Measurements from ENCODE around the gene PARD3B. TPM values are rescaled to one million over a fixed set of nuclear protein-coding genes. Genes with fewer than 3 reads are reported as not detected.
A peak's percentile ranks its signal among the peaks of the same experiment; 100 is the strongest.

PARD3B gene
- total and polyA plus RNA-seq, 2 of the 4 experiments (the other 2 are of a cell fraction), result 3.3 to 15.6 TPM

DNA sequence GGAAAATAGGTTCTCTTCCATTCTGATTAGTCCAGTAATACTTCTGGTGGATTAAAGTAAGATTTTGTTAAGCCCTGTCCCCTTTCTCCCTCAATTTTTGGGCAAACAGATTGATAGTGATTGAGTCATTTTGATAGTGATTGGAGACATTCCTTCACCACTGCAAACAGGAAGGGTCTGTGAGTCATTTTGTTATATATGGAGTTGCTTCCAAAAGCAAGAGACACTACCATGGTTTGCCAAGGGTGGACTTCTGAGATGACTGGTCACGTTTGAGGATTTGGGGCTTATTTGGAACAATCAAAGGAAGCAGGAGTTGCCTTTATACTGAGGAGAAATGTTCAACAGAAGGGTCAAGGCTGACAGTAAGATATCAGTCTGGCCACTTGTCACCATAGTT lies 249.9 kb downstream of the PARD3B start:
- Histone ChIP-seq H4K20me1 (ENCODE audit: insufficient read depth, low read length) (no peaks in the 10 kb centered on the region), H3K36me3 (ENCODE audit: control insufficient read depth, insufficient read depth, low read length) (no peaks in the 10 kb centered on the region), H3K9me3 (ENCODE audit: control insufficient read depth, insufficient read depth, low read length) (no peaks in the 10 kb centered on the region), H4K8ac (ENCODE audit: low read depth in 2 of 2, low read length in 2 of 2) (peak overlapping the region in 1 of 2 experiments; percentile 66; a peak in 2 of 4 replicates), H3K56ac (ENCODE audit: extremely low read depth, insufficient read depth, low read length) (no peak overlapping the region), H3K9ac (ENCODE audit: low read depth, low read length) (no peak overlapping the region), H3K79me1 (ENCODE audit: low read depth in 1 of 2, low read length in 2 of 2) (peaks cover 14 to 15% of the 10 kb centered on the region in 2 experiments), H2AK5ac (ENCODE audit: low read depth, low read length) (no peak overlapping the region), H3K27me3 (ENCODE audit: control insufficient read depth, insufficient read depth, low read length) (no peaks in the 10 kb centered on the region), H3K4ac (ENCODE audit: low read depth, low read length) (peak overlapping the region; percentile 5; the same call in 1 of the 2 replicates), H4K5ac (ENCODE audit: low read depth, low read length) (peak overlapping the region; percentile 92), H3K4me1 (ENCODE audit: control insufficient read depth, insufficient read depth, low read length) (peaks cover 10% of the 10 kb centered on the region; the same call in 1 of the 2 replicates), H3K18ac (ENCODE audit: low read depth, low read length) (peak overlapping the region; percentile 72; the same call in 1 of the 2 replicates), H2BK20ac (ENCODE audit: low read depth, low read length) (no peak overlapping the region; the same call in 1 of the 2 replicates), H2AK9ac (replicated peaks; ENCODE audit: low read depth, low read length, poor library complexity) (no peak overlapping the region), H2AFZ (replicated peaks; ENCODE audit: low read length, poor library complexity) (no peak overlapping the region), H3K27ac (ENCODE audit: insufficient read depth, low read length) (peak overlapping the region; percentile 5; the same call in 1 of the 2 replicates), H4K91ac (ENCODE audit: insufficient read depth, low read depth, low read length) (peak overlapping the region; percentile 65; the same call in 1 of the 2 replicates), H2BK120ac (ENCODE audit: low read depth, low read length) (peak overlapping the region; percentile 8; the same call in 1 of the 2 replicates), H3K4me2 (ENCODE audit: low read depth, low read length) (peak overlapping the region; percentile 83), H2BK5ac (ENCODE audit: low read depth, low read length, poor library complexity, severe bottlenecking) (peak overlapping the region; percentile 21), H3K23ac (ENCODE audit: low read depth, low read length) (no peak overlapping the region), H3K9me1 (ENCODE audit: insufficient read depth, low read length) (peaks cover 5% of the 10 kb centered on the region), H2BK15ac (ENCODE audit: low read depth, low read length) (peak overlapping the region; percentile 25; the same call in 1 of the 3 replicates), H3K14ac (replicated peaks; ENCODE audit: low read depth, low read length) (peak overlapping the region; percentile 23; the same call in 1 of the 2 replicates), H3K4me3 (ENCODE audit: insufficient read depth, low read depth, low read length) (no peak overlapping the region; the same call in 1 of the 2 replicates)
- BruUV-seq (replicated peaks), result no TSS peak
- ATAC-seq (ENCODE audit: low read depth), result peak; percentile 76
- in situ Hi-C loops (cut with MboI; ENCODE audit: low sequenced_read_pairs), result no loop called here
- TF ChIP-seq POLR2A (IDR thresholded peaks at IDR 0.05; ENCODE audit: low read depth, low read length), result no peak
- TF ChIP-seq, protein P1, sequence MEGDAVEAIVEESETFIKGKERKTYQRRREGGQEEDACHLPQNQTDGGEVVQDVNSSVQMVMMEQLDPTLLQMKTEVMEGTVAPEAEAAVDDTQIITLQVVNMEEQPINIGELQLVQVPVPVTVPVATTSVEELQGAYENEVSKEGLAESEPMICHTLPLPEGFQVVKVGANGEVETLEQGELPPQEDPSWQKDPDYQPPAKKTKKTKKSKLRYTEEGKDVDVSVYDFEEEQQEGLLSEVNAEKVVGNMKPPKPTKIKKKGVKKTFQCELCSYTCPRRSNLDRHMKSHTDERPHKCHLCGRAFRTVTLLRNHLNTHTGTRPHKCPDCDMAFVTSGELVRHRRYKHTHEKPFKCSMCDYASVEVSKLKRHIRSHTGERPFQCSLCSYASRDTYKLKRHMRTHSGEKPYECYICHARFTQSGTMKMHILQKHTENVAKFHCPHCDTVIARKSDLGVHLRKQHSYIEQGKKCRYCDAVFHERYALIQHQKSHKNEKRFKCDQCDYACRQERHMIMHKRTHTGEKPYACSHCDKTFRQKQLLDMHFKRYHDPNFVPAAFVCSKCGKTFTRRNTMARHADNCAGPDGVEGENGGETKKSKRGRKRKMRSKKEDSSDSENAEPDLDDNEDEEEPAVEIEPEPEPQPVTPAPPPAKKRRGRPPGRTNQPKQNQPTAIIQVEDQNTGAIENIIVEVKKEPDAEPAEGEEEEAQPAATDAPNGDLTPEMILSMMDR (conservative IDR thresholded peaks at IDR 0.05; ENCODE audit: low read depth, low read length), result no peak
- peak; percentile 55 for TF ChIP-seq FOS (IDR thresholded peaks at IDR 0.05; ENCODE audit: low read depth, low read length)
- TF ChIP-seq RFX5 (IDR thresholded peaks at IDR 0.05; ENCODE audit: low read depth, low read length), result no peak
- TF ChIP-seq RAD21 (IDR thresholded peaks at IDR 0.05; ENCODE audit: low read length), result no peak
- TF ChIP-seq, protein P2, sequence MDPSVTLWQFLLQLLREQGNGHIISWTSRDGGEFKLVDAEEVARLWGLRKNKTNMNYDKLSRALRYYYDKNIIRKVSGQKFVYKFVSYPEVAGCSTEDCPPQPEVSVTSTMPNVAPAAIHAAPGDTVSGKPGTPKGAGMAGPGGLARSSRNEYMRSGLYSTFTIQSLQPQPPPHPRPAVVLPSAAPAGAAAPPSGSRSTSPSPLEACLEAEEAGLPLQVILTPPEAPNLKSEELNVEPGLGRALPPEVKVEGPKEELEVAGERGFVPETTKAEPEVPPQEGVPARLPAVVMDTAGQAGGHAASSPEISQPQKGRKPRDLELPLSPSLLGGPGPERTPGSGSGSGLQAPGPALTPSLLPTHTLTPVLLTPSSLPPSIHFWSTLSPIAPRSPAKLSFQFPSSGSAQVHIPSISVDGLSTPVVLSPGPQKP (IDR thresholded peaks at IDR 0.05; ENCODE audit: borderline replicate concordance, low read depth, low read length), result no peak
- TF ChIP-seq, protein P3, sequence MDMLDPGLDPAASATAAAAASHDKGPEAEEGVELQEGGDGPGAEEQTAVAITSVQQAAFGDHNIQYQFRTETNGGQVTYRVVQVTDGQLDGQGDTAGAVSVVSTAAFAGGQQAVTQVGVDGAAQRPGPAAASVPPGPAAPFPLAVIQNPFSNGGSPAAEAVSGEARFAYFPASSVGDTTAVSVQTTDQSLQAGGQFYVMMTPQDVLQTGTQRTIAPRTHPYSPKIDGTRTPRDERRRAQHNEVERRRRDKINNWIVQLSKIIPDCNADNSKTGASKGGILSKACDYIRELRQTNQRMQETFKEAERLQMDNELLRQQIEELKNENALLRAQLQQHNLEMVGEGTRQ (IDR thresholded peaks at IDR 0.05; ENCODE audit: low read depth, low read length), result no peak
- TF ChIP-seq CHD1 (IDR thresholded peaks at IDR 0.05; ENCODE audit: low read depth, low read length), result no peak
- no peak for TF ChIP-seq MAZ (IDR thresholded peaks at IDR 0.05; ENCODE audit: borderline replicate concordance, low read depth, low read length)
- TF ChIP-seq MAFK (IDR thresholded peaks at IDR 0.05; ENCODE audit: low read depth, low read length), result no peak
- no peak for TF ChIP-seq RCOR1 (IDR thresholded peaks at IDR 0.05; ENCODE audit: insufficient replicate concordance, low read length)
- TF ChIP-seq SMC3 (IDR thresholded peaks at IDR 0.05; ENCODE audit: low read depth, low read length), result no peak
- peak; percentile 85 for TF ChIP-seq BHLHE40 (IDR thresholded peaks at IDR 0.05; ENCODE audit: low read depth, low read length)
- DNase-seq, result peak; percentile 68
- ChIA-PET CTCF (no interaction called here), POLR2A (ENCODE audit: unreplicated experiment) (no interaction called here)
- dilution Hi-C loops (cut with HindIII; ENCODE audit: low sequenced_read_pairs, unreplicated experiment), result no loop called here
- WGBS, 2 experiments (ENCODE audit: extremely low coverage in 2 of 2, insufficient read length in 1 of 2), result no CpG with 5 or more reads among the region's 1 CpG
- intact Hi-C loops (cut with micrococcal nuclease), result no loop called here
